Panc1 (cell line): ENCODE results near the gene ITPKB.

ENCODE experiments used
- POLR2AphosphoS5 ChIP-seq: IDR thresholded peaks from 2 replicates; pipeline ENCODE4 v1.6.1; 2012; ENCODE audit warnings: mild to moderate bottlenecking, low read depth, low read length, moderate library complexity
- TCF7L2 ChIP-seq: IDR thresholded peaks from 2 replicates; pipeline ENCODE4 v1.6.1; 2011; ENCODE audit warnings: mild to moderate bottlenecking, low read depth, low read length, inconsistent platforms
- TF ChIP-seq, protein P1 (sequence below): fragments of 450-650 bp; IDR thresholded peaks from 2 replicates; pipeline ENCODE4 v1.5.1; 2017; ENCODE audit warnings: mild to moderate bottlenecking
- TF ChIP-seq, protein P2 (sequence below), 2 experiments: IDR thresholded peaks; 2 replicates each; pipeline ENCODE4 v1.6.1; 2011 to 2012; ENCODE audit warnings: low read depth in 2 of 2, control low read depth in 1 of 2, low read length in 1 of 2, mild to moderate bottlenecking in 1 of 2, moderate library complexity in 1 of 2; ENCODE audit not compliant: insufficient read depth in 1 of 2

DNA sequence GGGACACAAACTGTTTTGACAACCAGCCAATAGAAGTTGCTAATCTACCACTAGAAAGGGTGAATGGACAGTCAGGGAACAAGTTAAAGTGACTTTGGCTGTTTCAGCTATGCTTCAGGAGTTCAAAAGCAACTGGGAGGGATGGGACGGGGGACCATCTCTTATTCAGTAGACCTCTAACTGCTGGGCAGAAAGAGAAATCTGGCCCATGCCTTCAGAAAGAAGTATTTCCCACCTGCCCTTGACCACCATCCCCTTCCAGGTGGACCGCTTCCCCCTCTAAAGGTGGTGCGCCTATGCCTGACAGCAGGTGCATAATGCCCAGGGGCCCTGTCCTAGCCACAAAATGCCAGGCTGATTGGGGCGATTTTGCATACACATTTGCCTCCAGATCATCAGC is 5.2 kb downstream of the ITPKB start:
- TF ChIP-seq, protein P1, sequence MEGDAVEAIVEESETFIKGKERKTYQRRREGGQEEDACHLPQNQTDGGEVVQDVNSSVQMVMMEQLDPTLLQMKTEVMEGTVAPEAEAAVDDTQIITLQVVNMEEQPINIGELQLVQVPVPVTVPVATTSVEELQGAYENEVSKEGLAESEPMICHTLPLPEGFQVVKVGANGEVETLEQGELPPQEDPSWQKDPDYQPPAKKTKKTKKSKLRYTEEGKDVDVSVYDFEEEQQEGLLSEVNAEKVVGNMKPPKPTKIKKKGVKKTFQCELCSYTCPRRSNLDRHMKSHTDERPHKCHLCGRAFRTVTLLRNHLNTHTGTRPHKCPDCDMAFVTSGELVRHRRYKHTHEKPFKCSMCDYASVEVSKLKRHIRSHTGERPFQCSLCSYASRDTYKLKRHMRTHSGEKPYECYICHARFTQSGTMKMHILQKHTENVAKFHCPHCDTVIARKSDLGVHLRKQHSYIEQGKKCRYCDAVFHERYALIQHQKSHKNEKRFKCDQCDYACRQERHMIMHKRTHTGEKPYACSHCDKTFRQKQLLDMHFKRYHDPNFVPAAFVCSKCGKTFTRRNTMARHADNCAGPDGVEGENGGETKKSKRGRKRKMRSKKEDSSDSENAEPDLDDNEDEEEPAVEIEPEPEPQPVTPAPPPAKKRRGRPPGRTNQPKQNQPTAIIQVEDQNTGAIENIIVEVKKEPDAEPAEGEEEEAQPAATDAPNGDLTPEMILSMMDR: no peak
- TF ChIP-seq POLR2AphosphoS5 (no peak), TCF7L2 (no peak)
- TF ChIP-seq, protein P2, sequence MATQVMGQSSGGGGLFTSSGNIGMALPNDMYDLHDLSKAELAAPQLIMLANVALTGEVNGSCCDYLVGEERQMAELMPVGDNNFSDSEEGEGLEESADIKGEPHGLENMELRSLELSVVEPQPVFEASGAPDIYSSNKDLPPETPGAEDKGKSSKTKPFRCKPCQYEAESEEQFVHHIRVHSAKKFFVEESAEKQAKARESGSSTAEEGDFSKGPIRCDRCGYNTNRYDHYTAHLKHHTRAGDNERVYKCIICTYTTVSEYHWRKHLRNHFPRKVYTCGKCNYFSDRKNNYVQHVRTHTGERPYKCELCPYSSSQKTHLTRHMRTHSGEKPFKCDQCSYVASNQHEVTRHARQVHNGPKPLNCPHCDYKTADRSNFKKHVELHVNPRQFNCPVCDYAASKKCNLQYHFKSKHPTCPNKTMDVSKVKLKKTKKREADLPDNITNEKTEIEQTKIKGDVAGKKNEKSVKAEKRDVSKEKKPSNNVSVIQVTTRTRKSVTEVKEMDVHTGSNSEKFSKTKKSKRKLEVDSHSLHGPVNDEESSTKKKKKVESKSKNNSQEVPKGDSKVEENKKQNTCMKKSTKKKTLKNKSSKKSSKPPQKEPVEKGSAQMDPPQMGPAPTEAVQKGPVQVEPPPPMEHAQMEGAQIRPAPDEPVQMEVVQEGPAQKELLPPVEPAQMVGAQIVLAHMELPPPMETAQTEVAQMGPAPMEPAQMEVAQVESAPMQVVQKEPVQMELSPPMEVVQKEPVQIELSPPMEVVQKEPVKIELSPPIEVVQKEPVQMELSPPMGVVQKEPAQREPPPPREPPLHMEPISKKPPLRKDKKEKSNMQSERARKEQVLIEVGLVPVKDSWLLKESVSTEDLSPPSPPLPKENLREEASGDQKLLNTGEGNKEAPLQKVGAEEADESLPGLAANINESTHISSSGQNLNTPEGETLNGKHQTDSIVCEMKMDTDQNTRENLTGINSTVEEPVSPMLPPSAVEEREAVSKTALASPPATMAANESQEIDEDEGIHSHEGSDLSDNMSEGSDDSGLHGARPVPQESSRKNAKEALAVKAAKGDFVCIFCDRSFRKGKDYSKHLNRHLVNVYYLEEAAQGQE (IDR thresholded peaks at IDR 0.05; ENCODE audit: insufficient read depth in 1 of 2, low read depth in 2 of 2, low read length in 1 of 2): no peak
